ENCODE results near the gene ARHGAP40. TPM values are rescaled to one million over a fixed set of nuclear protein-coding genes. Genes with fewer than 3 reads are reported as not detected.

Gene ARHGAP40
- total RNA-seq, 1 donor from 2014 or later = not detected

- peak; percentile 20 to 52 for DNase-seq (ENCODE audit: low read depth in 2 of 2)
Measured at GRCh38 chr20:38649275-38649891, 47.8 kb downstream of the ARHGAP40 start.

DNA sequence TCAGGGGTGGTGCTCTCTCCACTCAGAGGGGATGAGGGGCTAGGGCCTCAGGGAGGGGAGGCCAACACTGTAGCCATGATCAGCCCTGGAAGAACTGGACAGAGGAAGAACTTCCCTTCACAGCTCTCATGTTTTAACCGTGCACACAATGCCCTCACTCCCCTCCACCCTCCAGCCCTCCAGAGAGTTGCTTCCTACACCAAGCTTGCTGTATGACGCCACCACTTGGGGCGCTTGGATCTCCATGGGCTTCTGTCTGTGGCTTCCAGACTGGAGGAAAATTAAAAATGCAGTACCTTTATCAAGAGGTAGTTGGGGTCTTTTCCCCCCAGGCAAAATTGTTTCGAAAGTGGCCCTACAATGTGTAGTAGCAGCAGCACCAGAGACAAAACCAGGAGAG is 48.4 kb downstream of the ARHGAP40 start:
- no peak for DNase-seq (ENCODE audit: low read depth in 2 of 2)

DNA sequence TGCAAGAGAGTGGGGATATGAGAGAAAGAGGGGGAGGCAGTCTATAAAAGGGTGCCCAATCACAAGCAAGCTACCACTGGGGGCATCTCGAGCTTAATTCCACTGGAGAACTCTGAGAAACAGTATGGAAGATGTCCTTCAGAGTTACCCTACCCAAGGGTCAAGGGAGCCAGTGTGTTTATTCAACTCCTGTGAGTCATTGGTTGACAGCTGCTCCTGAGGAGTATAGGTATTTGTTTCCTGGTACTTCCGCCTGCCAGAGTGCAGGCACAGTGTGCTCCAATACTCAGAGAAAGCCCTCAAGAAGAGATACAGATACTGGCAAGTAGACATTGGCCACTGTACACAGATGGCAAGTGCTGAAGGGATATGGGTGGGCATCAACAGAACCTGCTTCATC is 49.5 kb downstream of the ARHGAP40 start:
- DNase-seq (ENCODE audit: low read depth in 2 of 2) = no peak

DNA sequence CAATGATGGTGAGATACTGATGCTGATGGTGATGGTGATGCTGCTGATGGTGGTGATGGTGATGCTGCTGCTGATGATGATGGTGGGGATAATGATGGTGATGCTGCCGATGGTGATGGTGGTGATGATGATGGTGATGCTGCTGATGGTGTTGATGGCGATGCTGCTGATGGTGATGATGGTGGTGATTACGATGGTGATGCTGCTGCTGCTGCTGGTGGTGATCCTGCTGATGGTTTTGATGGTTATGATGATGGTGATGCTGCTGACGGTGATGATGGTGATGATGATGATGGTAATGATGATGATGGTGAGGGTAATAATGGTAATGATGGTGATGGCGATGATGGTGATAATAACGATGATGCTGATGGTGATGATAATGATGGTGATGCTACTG is 50.0 kb downstream of the ARHGAP40 start:
- no peak for DNase-seq (ENCODE audit: low read depth in 2 of 2)

DNA sequence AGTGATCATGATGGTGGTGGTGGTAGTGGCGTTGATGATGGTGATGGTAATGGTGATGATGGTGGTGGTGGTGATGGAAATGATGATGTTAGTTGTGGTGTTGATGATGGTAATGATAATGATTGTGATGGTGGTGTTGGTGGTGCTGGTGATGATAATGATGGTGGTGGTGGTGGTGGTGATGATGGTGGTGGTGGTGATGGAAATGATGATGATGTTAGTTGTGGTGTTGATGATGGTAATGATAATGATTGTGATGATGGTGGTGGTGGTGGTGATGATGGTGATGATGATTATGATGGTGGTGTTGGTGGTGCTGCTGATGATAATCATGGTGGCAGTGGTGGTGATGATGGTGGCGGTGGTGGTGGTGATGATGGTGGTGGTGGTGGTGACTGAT is 51.4 kb downstream of the ARHGAP40 start:
- DNase-seq (ENCODE audit: low read depth in 2 of 2) = no peak

DNA sequence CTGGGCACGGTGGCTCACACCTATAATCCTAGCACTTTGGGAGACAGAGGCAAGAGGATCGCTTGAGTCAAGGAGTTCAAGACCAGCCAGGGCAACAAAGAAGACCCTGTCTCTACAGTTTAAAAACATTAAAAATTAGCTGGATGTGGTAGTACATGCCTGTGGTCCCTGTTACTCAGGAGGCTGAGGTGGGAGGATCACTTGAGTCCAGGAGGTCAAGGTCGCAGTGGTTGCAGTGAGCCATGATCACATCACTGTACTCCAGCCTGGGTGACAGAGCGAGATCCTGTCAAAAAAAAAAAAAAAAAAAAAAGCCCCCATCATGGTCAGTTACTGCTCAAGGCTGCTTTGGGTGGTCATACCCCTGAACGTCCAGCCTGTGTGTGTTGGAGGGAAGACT is 55.8 kb downstream of the ARHGAP40 start:
- no peak for DNase-seq (ENCODE audit: low read depth in 2 of 2)

DNA sequence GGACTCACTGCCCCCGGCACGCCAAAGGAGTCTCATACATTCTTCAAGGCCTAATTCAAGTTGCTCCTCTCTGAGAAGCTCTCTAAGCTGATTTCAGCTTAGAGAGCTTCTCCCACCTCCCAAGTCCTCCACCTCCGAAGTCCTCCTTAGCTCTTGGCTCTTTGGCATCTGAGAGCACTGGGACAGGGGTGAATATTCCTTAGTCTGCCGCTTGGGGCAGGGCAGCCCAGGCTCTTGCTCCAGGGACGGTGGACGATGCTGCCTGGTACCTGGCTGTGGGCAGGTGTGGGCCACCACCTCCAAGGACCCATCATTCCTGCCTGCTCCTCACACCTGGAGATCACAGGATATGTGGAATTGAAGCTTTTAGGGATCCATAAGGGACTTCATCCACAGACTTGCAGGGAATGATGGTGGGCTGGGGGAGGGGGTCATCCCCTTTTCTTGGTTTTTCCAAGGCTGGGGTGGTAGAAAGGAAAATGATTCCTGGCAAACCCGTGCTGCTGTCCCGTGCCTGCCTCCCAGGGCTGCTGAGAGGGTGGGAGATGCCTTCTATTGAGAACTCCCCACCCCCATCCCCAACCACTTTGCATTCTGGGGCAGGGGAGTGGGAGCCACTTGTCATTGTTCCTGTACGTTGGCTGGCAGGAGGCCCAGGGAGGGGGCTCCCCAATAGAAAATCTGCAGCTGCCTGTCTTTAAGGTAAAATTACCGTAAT is 57.4 kb downstream of the ARHGAP40 start:
- peak in 1 of 2 donors; percentile 29 for DNase-seq (ENCODE audit: low read depth in 2 of 2)

DNA sequence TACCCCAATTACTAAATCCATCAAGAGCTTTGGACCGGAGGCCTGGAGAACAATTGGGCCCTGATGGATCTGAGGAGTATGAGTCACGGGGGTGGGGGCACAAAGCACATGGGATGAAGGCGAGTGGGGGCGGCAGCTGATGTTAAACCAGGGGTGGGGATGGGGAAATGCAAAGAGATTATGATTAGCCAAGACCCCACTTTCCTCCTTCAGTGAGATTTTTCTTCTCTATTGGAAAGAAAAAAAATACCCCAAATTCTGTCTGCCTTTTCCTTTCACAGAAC is 57.9 kb downstream of the ARHGAP40 start:
- DNase-seq (ENCODE audit: low read depth in 2 of 2) = no peak

- no peak for DNase-seq (ENCODE audit: low read depth in 2 of 2)
Measured at GRCh38 chr20:38660429-38660828, 58.8 kb downstream of the ARHGAP40 start.

- no peak for DNase-seq (ENCODE audit: low read depth in 2 of 2)
Measured at GRCh38 chr20:38663660-38664059, 62.1 kb downstream of the ARHGAP40 start.

DNA sequence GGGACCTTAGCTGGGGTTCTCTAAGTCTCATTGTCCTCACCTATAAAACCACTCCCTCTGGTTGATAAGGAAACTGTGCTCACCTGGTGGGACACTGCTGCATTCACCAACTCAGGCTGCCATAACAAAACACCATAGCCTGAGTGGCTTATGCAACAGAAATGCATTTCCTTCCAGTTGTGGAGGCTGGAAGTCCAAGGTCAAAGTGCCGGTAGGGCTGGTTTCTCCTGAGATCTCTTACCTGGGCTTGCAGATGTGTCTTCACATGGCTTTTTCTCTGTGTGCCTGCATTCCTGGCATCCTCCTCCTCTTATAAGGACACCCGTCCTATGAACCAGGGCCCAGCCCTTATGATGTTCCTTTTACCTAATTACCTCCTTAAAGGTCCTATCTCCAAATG is 62.7 kb downstream of the ARHGAP40 start:
- DNase-seq (ENCODE audit: low read depth in 2 of 2) = no peak

DNA sequence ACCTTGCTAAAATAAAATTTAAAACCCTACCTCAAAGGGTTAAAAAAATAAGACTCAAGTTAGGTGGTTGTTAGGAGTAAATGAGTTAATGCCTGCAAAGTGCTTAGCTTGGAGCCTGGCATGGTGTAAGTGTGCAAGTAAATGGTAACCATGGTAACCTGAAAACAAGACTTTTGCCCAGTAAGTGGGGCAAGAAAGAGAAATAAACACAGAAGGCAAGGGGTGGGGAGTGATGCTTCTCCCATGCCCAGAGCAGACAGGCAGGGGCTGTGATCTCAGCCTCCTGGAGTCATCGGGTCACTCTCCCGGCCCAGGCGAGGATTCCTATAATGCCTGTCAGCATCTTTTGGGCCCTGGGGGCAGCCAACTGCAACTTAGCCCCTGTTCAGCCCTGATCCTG is 63.5 kb downstream of the ARHGAP40 start:
- no peak for DNase-seq (ENCODE audit: low read depth in 2 of 2)

DNA sequence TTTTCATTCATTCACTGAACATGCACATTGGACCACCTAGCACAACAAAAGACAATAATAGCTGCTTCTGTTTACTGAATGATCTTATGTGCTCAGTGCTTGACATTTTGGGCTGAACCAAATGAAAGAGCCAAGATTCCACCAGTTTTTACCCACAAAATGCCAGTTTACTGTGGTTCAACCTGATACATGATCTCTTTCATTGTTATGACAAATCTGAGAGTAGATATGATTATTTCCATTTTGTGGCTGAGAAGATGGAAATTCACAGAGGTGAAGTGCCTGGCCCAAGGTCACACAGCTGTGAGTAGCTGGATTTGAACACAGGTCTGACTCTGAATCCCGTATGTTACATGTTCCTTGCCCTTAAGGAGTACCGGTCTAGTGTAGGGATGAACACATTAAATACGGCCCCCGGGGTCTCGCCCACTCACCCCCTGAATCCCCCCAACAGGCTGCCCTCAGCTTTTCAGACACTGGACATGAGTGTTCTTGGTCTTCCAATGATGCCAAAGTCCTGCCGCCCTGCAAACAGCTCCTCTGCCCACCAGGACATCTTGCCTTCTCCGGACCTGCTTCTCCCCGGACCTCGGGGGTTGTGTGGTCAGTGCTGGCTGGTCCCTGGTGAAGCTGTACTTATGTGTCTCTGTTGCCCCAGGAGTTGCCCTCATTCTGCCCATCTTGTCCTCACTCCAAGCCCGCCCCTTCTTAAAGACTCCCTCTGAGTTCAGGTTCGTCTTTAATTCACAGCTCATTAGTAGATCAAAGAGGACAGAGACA is 64.1 kb downstream of the ARHGAP40 start:
- DNase-seq (ENCODE audit: low read depth in 2 of 2) = no peak

DNA sequence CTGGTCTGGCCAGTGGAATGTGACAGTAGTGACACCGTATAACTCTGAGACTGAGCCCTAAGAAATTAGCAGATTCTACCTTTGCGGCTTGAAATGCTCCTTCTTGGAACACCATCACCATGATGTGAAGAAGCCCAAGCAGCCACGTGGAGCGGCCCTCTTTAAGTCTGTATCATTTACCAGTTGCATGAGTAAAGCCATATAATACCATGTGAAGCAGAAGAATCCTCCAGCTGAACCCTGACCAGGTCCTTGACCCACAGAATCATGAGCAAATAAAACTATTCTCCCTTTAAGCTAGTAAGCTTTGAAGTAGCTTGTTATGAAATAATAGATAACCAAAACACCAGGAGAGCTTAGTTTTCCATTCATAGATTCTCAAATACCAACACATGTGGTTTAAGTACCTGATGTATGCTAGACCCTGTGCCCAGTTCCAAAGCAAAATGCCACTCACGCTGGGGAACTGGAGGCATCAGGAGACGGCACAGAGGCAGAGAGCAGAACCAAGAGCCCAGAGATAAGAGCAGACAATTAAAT is 65.9 kb downstream of the ARHGAP40 start:
- no peak for DNase-seq (ENCODE audit: low read depth in 2 of 2)

DNA sequence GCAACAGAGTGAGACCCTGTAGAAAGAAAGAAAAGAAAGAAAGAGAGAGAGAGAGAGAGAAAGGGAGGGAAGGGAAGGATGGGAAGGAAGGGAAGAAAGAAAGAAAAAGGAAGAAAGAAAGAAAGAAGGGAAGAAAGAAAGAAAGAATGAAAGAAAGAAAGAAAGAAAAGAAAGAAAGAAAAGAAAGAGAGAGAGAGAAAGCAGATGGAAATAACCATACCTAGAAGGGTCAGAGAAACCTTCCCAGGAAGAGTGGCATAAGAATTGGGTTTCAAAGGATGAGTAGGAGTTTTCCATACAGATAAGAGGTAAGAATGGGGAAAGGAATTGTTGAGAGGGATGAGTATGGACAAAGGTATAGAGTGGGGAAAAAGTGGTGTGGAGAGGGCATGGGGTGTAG is 68.1 kb downstream of the ARHGAP40 start:
- no peak for DNase-seq (ENCODE audit: low read depth in 2 of 2)

DNA sequence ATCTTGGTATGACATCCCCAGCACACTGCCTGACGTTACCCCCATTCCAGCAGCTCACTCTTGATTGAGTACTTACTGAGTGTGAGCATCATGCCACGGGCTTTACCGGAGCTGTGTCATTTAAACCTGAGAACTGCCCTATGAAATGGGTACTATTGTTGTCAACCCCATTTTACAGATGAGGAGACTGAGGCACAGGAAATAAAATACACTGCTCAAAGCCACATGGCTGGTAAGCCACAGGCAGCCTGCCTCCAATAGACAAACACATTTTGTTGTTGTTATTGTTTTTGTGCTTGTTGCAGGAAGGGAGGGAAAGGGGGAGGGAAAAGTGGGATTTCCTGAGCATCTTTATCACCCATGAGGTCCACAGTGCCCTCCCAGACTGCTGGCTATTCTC is 69.2 kb downstream of the ARHGAP40 start:
- no peak for DNase-seq (ENCODE audit: low read depth in 2 of 2)

DNA sequence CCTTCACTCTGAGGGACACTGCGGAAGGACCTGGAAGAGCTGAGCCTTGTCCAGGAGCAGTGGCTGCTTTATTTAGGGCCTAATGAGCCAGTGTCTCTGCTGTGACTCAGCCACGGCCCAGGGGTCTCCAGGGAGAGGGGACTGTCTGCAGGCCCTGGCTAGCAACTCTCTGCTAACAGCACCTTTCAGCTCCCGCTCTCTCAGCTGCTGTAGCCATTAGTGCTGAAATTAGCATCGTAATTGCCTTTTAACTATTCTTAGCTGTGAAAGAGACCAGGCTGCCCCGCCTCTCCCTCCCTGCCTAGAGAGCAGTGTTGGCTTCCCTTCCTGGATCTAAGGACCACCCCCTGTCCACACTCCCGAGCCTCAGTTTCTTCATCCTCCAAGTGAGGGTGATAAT is 69.6 kb downstream of the ARHGAP40 start:
- no peak for DNase-seq (ENCODE audit: low read depth in 2 of 2)

DNA sequence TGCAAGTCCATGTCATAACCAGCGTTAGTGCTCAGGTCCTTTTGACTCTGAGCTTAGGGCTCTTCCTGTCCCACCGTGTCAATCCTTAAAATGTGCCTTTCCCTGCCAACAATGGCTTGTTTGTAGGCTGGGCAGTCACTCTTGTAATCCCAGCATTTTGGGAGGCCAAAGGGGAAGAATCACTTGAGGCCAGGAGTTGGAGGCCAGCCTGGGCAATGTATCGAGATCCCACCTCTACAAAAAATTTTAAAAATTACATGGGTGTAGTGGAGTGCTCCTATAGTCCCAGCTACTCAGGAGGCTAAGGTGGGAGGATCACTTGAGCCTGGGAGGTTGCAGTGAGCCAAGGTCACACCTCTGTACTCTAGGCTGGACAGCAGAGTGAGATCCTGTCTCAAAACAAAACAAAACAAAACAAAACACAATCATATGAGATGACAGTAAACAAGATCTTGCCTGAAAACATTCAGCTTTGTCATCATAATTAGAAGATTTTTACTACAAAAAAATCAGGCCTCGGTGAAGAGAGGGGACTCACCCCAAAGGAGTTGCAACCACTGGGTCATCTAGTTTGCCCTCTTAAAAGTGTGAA is 70.2 kb downstream of the ARHGAP40 start:
- no peak for DNase-seq (ENCODE audit: low read depth in 2 of 2)

DNA sequence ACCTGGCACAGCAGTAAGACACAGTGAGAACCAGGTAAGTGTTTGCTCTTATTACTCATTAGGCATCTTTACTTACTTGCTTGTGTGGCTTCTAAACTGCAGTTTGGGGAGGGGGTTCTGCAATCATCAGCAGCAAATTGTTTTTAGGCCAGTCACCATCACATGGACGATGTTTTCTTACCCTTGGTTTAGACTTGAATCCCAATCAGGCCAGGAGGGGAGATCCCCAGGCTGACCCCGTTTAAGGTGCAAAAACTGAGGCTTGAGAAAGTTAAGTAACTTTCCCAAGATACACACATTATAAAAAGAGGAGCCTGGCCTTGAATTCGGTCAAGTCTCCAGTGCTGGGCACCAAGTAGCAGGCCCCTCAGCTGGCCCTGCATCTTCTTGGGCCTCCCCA is 70.9 kb downstream of the ARHGAP40 start:
- no peak for DNase-seq (ENCODE audit: low read depth in 2 of 2)

DNA sequence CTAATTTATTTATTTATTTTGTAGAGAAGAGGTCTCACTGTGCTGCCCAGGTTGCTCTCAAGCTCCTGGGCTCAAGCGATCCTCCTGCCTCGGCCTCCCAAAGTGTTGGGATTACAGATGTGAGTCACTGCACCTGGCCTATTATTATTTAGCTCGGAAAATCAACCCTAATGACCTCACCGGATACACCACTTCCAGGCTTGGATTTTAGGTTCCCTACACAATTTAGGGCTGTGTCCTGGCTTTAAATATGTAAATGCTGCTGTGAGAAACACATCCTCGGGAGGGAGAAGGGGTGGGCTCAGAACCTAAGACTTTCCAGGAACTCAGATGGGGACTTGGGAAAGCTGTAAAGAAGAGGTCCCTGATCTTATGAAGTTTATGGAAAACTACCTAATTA is 71.7 kb downstream of the ARHGAP40 start:
- DNase-seq (ENCODE audit: low read depth in 2 of 2) = no peak

GRCh38 chr20:38673725-38674091 is 72.1 kb downstream of the ARHGAP40 start:
- peak in 1 of 2 donors; percentile 52 for DNase-seq (ENCODE audit: low read depth in 2 of 2)

DNA sequence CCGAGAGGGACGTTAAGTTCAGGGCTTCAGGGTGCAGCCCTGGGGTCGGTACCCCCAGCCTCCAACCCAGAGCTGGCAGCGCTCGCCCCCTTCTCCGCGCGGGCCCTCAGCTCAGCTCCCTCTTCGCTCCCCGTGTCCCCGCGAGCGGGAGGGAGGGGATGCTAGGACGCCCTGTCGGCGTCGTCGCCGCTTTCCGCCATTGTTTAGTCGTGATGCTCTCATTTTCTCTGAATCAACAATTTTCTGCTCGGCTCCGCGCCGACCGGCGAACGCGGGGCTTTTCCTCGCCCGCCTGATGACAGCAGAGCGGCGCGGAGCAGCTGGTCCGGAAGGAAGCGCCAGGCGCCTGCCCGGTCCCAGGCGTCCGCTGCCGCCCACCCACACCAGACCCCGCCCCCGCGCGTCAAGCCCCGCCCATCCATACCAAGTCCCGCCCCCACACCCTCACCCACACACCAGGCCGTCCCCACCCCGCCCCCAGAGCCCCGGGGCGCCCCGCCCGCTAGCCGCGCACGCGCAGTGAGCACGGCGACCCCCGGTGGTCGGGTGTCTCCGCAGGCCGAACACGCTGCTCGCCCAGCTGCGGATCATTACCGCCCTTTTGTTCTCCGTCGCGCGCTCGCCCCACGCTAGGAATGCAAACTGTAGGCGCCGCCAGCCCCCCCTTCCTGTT is 72.6 kb downstream of the ARHGAP40 start:
- peak; percentile 22 to 80 for DNase-seq (ENCODE audit: low read depth in 2 of 2)
